Activated naive CD4-positive, alpha-beta T cell treated with anti-CD3 and anti-CD28 coated beads for 36 hours (primary cell): ENCODE measurements around the gene SCN4B. TPM values are rescaled to one million over a fixed set of nuclear protein-coding genes. Genes with fewer than 3 reads are reported as not detected.

Source experiments
- CTCF ChIA-PET: fragments of 350-600 bp; sonication (Branson Sonifier 250); formaldehyde crosslinking; loops from one replicate; lab custom pipeline; 2021; ENCODE audit warnings: antibody characterized with exemption; lab: Charles Lee
- DNase-seq: peaks from one replicate; pipeline ENCODE4 v3.0.0-alpha.2; 2020
- H3K27ac Mint-ChIP-seq: one replicate; pipeline ENCODE4 v1.8.0; 2021; ENCODE audit warnings: mild to moderate bottlenecking, mixed read lengths
- H3K27me3 Mint-ChIP-seq: one replicate; pipeline ENCODE4 v1.8.0; 2021; ENCODE audit warnings: low read depth, mixed read lengths
- H3K36me3 Mint-ChIP-seq: one replicate; pipeline ENCODE4 v1.8.0; 2021; ENCODE audit warnings: low read depth, mixed read lengths
- H3K4me1 Mint-ChIP-seq: one replicate; pipeline ENCODE4 v1.8.0; 2021; ENCODE audit warnings: low read depth, mixed read lengths
- H3K4me3 Mint-ChIP-seq: one replicate; pipeline ENCODE4 v1.8.0; 2021; ENCODE audit warnings: mild to moderate bottlenecking, moderate library complexity, mixed read lengths
- H3K9me3 Mint-ChIP-seq: one replicate; pipeline ENCODE4 v1.8.0; 2021; ENCODE audit warnings: mixed read lengths
- intact Hi-C: fragments of 100-400 bp; cut with micrococcal nuclease; formaldehyde crosslinking; loops from one replicate; pipeline ENCODE4 v1.15.1; 2023
- total RNA-seq, 2 experiments: library from RNA; stranded (reverse); gene quantifications; one replicate each; pipeline ENCODE4 v1.2.3, GENCODE V29; 2021

The SCN4B gene
- total RNA-seq, 2 experiments from 2014 or later = 0.07 to 0.12 TPM

DNA sequence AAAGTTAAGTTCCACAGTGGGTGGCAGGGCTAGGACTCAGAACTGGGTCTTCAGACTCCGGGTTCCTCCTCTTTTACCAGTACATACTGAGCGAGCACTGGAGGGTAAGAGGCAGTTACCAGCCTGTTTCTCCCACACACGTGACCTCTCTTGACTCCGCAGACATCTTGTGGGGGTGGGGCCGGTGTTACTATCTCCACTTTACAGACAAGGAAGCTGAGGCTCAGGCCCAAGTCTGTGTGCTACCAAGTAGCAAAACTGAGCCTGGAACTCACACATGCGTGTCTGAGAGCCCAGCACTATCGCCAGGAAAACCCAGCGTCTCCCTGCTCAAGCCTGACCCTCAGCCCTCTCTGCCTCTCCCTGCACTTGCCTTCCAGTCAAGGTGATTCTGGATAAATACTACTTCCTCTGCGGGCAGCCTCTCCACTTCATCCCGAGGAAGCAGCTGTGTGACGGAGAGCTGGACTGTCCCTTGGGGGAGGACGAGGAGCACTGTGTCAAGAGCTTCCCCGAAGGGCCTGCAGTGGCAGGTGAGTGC lies 49.8 kb downstream of the SCN4B start:
- Mint-ChIP-seq H3K36me3 (no peaks in the 10 kb centered on the region), H3K27me3 (no peaks in the 10 kb centered on the region), H3K4me1 (no peaks in the 10 kb centered on the region), H3K27ac (no peak overlapping the region), H3K4me3 (no peak overlapping the region), H3K9me3 (no peaks in the 10 kb centered on the region)
- intact Hi-C loops = no loop called here
- CTCF ChIA-PET = no interaction called here
- no peak for DNase-seq

GRCh38 chr11:118100691-118101232 lies 51.9 kb downstream of the SCN4B start:
- intact Hi-C loops = no loop called here
- no peak overlapping the region for H3K4me3 Mint-ChIP-seq
- CTCF ChIA-PET = interaction anchor here (0.6 kb wide), 1 partner anchor 258 kb away, joined by 7 read pairs; no protein-coding TSS in a partner anchor
- no peak for DNase-seq
- H3K27ac Mint-ChIP-seq = no peak overlapping the region
- no peaks in the 10 kb centered on the region for H3K27me3 Mint-ChIP-seq
- H3K36me3 Mint-ChIP-seq = no peaks in the 10 kb centered on the region
- H3K4me1 Mint-ChIP-seq = no peaks in the 10 kb centered on the region
- no peaks in the 10 kb centered on the region for H3K9me3 Mint-ChIP-seq

- no peak for DNase-seq
- Mint-ChIP-seq H3K36me3 (no peaks in the 10 kb centered on the region), H3K4me3 (no peak overlapping the region), H3K9me3 (no peaks in the 10 kb centered on the region), H3K27me3 (no peaks in the 10 kb centered on the region), H3K4me1 (no peaks in the 10 kb centered on the region), H3K27ac (no peak overlapping the region)
- CTCF ChIA-PET = no interaction called here
- intact Hi-C loops = no loop called here
These were observed 52.6 kb downstream of the SCN4B start for GRCh38 chr11:118099838-118100556.

DNA sequence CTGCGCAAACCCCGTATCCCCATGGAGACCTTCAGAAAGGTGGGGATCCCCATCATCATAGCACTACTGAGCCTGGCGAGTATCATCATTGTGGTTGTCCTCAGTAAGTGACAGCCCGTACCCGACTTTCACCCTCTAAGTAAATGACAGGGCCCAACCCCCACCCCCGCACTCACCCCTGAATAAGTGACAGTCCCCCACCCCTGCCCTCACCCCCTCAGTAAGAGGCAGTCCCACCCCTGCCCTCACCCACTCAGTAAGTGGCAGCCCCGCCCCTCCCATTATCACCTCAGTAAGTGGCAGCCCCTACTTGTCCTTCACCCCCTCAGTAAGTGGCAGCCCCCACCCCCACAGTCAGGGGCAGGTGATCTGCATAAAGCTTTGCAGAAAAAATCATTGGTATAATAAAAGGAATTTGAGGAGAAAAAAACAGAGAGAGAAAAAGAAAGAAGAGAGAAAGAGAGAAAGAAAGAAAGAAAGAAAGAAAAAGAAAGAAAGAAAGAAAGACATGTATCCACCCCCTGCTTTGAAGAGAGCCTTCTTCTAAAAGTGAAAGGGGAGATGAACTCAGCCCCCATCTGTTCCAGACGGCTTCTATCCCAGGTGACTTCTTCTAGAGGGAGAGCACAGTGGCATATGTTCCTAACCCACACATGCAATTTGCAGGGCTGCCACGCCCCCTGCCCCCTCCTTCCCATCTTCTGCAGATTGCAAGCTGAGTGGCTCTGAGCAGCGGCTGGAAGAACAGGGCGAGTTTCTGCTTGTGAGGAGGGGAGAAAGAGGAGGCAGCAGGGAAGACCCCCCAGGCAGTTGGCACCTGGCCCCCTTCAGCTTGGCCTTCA lies 53.4 kb downstream of the SCN4B start:
- H3K4me1 Mint-ChIP-seq = no peaks in the 10 kb centered on the region
- H3K27me3 Mint-ChIP-seq = no peaks in the 10 kb centered on the region
- H3K9me3 Mint-ChIP-seq = no peaks in the 10 kb centered on the region
- intact Hi-C loops = no loop called here
- CTCF ChIA-PET = no interaction called here
- H3K36me3 Mint-ChIP-seq = no peaks in the 10 kb centered on the region
- no peak overlapping the region for H3K4me3 Mint-ChIP-seq
- no peak overlapping the region for H3K27ac Mint-ChIP-seq
- DNase-seq = no peak

DNA sequence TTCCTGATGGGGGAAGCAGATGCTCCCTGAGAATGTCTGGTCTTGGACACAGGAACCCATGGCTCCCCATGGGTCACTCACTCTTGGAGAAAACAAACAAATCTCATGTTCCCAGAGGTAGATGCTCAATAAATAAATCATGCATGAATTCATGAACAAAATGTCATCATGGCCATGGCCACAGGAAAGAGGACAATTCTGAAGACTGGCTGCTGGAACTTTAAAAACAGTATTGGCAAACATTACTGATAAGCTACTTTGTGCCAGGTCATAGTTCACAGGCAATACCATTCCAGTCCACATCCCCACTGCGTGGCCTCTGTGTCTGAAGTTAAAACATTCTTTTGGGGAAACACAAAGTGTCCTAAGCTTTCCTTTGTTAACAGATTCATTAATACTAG lies 56.7 kb downstream of the SCN4B start:
- CTCF ChIA-PET = interaction anchor here (0.9 to 1.2 kb wide), 2 partner anchors 9 to 76 kb away, joined by 3 read pairs; no protein-coding TSS in a partner anchor

GRCh38 chr11:118095493-118095892 lies 57.1 kb downstream of the SCN4B start:
- Mint-ChIP-seq H3K36me3 (no peaks in the 10 kb centered on the region), H3K4me3 (no peak overlapping the region), H3K27me3 (no peaks in the 10 kb centered on the region), H3K4me1 (no peaks in the 10 kb centered on the region), H3K9me3 (no peaks in the 10 kb centered on the region), H3K27ac (no peak overlapping the region)
- no peak for DNase-seq
- CTCF ChIA-PET = interaction anchor here (0.9 to 1.2 kb wide), 2 partner anchors 10 to 76 kb away, joined by 3 read pairs; no protein-coding TSS in a partner anchor
- intact Hi-C loops = no loop called here

More for the DNA sequence above, 56.7 kb downstream of the SCN4B start:
- no peak overlapping the region for H3K4me3 Mint-ChIP-seq
- no peaks in the 10 kb centered on the region for H3K36me3 Mint-ChIP-seq
- intact Hi-C loops = no loop called here
- no peaks in the 10 kb centered on the region for H3K9me3 Mint-ChIP-seq
- no peak overlapping the region for H3K27ac Mint-ChIP-seq
- no peaks in the 10 kb centered on the region for H3K27me3 Mint-ChIP-seq
- no peak for DNase-seq
- no peaks in the 10 kb centered on the region for H3K4me1 Mint-ChIP-seq

DNA sequence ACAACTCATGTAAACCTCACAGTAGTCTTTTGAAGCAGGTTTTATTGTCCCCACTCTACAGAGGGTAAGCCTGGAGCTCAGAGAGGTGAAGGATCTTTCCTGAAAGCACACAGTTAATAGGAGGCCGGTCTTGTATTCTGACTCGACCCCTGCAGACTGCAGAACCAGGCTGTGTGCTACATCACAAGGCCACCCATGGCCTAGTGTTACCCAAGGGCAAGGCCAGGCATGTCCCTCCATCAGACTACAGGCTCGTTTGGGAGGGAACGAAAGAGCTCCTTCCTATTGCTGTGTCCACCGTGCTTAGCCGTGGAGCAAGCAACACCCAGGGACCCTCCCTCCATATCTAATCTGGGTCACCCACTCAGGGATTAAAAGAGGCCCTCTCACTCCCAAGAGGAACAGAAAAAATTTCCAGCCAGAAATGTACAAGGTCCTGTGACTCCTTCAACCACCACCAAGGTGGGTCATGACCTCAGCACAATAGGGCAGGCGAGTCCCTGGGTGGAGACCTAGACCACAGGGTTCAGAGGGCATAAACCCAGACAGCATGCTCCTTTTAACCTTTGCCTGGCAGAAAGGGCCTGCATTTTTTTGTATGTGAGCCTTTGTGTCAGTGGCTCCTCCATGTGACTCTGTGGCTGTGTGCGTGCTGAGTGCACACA lies 59.6 kb downstream of the SCN4B start:
- intact Hi-C loops = no loop called here
- Mint-ChIP-seq H3K27ac (no peak overlapping the region), H3K4me3 (no peak overlapping the region), H3K27me3 (no peaks in the 10 kb centered on the region), H3K4me1 (no peaks in the 10 kb centered on the region), H3K36me3 (peaks cover 1% of the 10 kb centered on the region), H3K9me3 (peaks cover 5% of the 10 kb centered on the region)
- CTCF ChIA-PET = no interaction called here
- no peak for DNase-seq

- intact Hi-C loops = no loop called here
- no peak for DNase-seq
- no peaks in the 10 kb centered on the region for H3K4me1 Mint-ChIP-seq
- no peaks in the 10 kb centered on the region for H3K27me3 Mint-ChIP-seq
- H3K9me3 Mint-ChIP-seq = peaks cover 16% of the 10 kb centered on the region
- peaks cover 1% of the 10 kb centered on the region for H3K36me3 Mint-ChIP-seq
- no peak overlapping the region for H3K4me3 Mint-ChIP-seq
- CTCF ChIA-PET = no interaction called here
- peak overlapping the region; percentile 34 for H3K27ac Mint-ChIP-seq
These were observed 60.9 kb downstream of the SCN4B start for GRCh38 chr11:118091690-118092089.

DNA sequence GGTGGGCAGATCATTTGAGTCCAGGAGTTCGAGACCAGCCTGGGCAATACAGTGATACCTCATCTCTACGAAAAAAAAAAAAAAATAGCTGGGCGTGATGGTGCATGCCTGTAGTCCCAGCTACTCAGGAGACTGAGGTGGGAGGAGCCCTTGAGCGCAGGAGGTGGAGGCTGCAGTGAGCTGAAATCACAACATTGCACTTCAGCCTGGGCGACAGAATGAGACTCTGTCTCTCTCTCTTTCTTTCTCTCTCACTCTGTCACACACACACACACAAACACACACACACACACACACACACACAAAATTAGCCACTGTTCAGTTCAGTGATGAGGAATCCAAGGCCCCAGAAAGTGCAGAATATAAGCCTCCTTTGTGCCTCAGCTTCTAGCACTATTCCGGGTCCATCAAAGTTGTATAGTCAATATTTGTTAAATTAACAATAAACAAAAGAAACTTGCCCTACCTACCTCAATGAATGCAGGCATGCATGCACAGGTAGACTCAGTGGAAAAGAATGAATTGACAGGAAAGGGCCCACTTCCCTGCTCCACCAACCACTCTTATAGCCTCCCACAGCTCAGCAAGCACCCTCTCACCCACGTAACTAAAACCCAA lies 62.0 kb downstream of the SCN4B start:
- no peak for DNase-seq
- H3K36me3 Mint-ChIP-seq = peaks cover 1% of the 10 kb centered on the region
- H3K27me3 Mint-ChIP-seq = no peaks in the 10 kb centered on the region
- H3K9me3 Mint-ChIP-seq = peaks cover 20% of the 10 kb centered on the region
- no peaks in the 10 kb centered on the region for H3K4me1 Mint-ChIP-seq
- no peak overlapping the region for H3K4me3 Mint-ChIP-seq
- intact Hi-C loops = no loop called here
- H3K27ac Mint-ChIP-seq = no peak overlapping the region
- CTCF ChIA-PET = interaction anchor here (0.6 to 1.2 kb wide), 2 partner anchors 81 to 228 kb away, joined by 3 read pairs; no protein-coding TSS in a partner anchor

GRCh38 chr11:118088531-118088930 lies 64.1 kb downstream of the SCN4B start:
- Mint-ChIP-seq H3K27ac (no peak overlapping the region), H3K4me1 (no peaks in the 10 kb centered on the region), H3K9me3 (peaks cover 20% of the 10 kb centered on the region), H3K36me3 (peaks cover 1% of the 10 kb centered on the region), H3K27me3 (no peaks in the 10 kb centered on the region), H3K4me3 (no peak overlapping the region)
- CTCF ChIA-PET = interaction anchor here (1.0 to 1.5 kb wide), 3 partner anchors 10 to 35 kb away, joined by 3 to 5 read pairs (median 3); no protein-coding TSS in a partner anchor
- no peak for DNase-seq
- intact Hi-C loops = no loop called here

DNA sequence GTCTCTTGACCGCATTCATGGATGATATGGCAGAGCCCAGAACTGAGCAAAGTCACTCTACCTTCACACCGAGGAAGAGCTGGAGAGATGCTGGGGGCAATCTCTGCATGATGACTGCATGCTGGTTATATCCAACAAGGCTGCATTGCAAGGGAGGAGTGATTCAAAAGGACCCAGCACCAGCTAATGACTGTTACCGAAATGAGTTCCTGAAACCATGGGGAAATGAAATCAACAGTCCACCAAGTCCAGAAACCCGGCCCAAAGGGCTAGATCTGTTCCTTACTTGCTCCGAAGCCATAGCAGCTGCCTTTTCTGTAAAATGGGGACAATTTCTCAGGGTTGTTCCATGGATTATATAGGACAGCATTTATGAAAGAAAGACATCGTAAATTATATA lies 64.7 kb downstream of the SCN4B start:
- H3K27ac Mint-ChIP-seq = no peak overlapping the region
- H3K36me3 Mint-ChIP-seq = peaks cover 1% of the 10 kb centered on the region
- DNase-seq = no peak
- intact Hi-C loops = no loop called here
- no peaks in the 10 kb centered on the region for H3K27me3 Mint-ChIP-seq
- H3K4me3 Mint-ChIP-seq = no peak overlapping the region
- H3K4me1 Mint-ChIP-seq = no peaks in the 10 kb centered on the region
- CTCF ChIA-PET = interaction anchor here (1.0 to 1.5 kb wide), 2 partner anchors 20 to 34 kb away, joined by 3 read pairs; no protein-coding TSS in a partner anchor
- peaks cover 20% of the 10 kb centered on the region for H3K9me3 Mint-ChIP-seq
